Stimulated activated CD4-positive, alpha-beta T cell treated with anti-CD3 and anti-CD28 coated beads, Interleukin-4, amount 100 ng/mL, for 4 hours (primary cell): Measurements from ENCODE around the gene POGLUT3.
A peak's percentile ranks its signal among the peaks of the same experiment; 100 is the strongest.

Experiments
- DNase-seq, 2 experiments: peaks; one replicate each; pipeline ENCODE4 v3.0.0-alpha.2; 2020

Gene POGLUT3

GRCh38 chr11:108500169-108500568 is 2.0 kb upstream of the POGLUT3 start:
- no peak for DNase-seq

- no peak for DNase-seq
Measured at GRCh38 chr11:108498816-108499408, 728 bp upstream of the POGLUT3 start.

GRCh38 chr11:108497317-108498045 is 703 bp downstream of the POGLUT3 start:
- DNase-seq, result peak; percentile 48 to 73

- DNase-seq, result no peak
Measured at GRCh38 chr11:108496643-108497256, 1.4 kb downstream of the POGLUT3 start.

GRCh38 chr11:108495326-108495725 is 2.9 kb downstream of the POGLUT3 start:
- DNase-seq, result no peak

GRCh38 chr11:108494182-108494581 is 4.0 kb downstream of the POGLUT3 start:
- DNase-seq, result no peak

GRCh38 chr11:108491936-108492335 is 6.2 kb downstream of the POGLUT3 start:
- no peak for DNase-seq

GRCh38 chr11:108486828-108487227 is 11.4 kb downstream of the POGLUT3 start:
- DNase-seq, result no peak

GRCh38 chr11:108486331-108486730 is 11.9 kb downstream of the POGLUT3 start:
- no peak for DNase-seq

- no peak for DNase-seq
Measured at GRCh38 chr11:108483163-108483562, 15.0 kb downstream of the POGLUT3 start.

- no peak for DNase-seq
Measured at GRCh38 chr11:108474664-108475463, 23.3 kb downstream of the POGLUT3 start.

- no peak for DNase-seq
Measured at GRCh38 chr11:108472681-108473080, 25.5 kb downstream of the POGLUT3 start.

GRCh38 chr11:108468478-108468864 is 29.7 kb downstream of the POGLUT3 start:
- DNase-seq, result no peak

GRCh38 chr11:108467091-108467823 is 30.9 kb downstream of the POGLUT3 start, which contains the start of gene C11orf65:
Gene C11orf65 (minus strand): TSS chr11:108467529. CDS start chr11:108461559, 5,970 bp downstream.
- peak; percentile 88 to 93 for DNase-seq

GRCh38 chr11:108466405-108466804 is 31.8 kb downstream of the POGLUT3 start:
- no peak for DNase-seq

- DNase-seq, result no peak
Measured at GRCh38 chr11:108453207-108453835, 44.9 kb downstream of the POGLUT3 start.
